ENCODE measurements around the gene SLC37A1.

SLC37A1 gene

GRCh38 chr21:42509244-42509643 lies 4.4 kb upstream of the SLC37A1 start:
- no peak for DNase-seq

DNA sequence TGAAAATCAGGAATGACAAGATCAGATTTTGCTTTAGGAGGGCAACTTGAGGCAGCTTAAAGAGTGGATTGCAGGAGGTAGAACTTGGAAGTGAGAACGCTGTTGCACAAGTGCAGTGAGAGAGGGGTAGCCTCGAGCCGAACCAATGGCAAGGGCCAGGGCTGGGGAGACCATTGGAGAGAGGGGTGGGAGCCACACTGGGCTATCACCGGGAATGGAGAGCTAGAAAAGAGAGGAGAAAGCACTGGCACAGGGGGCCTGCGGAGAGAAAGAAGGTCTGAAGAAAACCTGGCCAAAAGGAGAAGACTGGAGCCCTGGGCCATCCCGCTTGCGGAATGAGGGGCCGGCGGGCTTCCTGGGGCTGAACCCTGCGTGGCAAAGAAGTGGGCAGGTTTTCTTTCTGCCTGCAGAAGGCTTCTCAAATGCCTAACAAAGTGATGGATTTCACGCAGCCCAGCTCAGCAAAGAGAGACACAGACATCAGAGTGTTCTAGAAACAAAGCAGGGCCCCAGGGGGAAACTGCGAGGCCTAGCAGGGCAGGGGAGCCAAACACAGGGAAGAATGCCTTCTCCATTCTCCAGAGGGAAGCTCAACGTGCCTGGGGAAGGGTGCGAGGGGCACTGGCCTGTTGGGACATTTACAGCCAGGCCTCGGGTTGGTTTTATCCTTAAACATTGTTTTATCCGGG lies 1.2 kb upstream of the SLC37A1 start:
- no peak for DNase-seq

GRCh38 chr21:42513985-42514882 lies 582 bp downstream of the SLC37A1 start:
- DNase-seq: peak; percentile 16

DNA sequence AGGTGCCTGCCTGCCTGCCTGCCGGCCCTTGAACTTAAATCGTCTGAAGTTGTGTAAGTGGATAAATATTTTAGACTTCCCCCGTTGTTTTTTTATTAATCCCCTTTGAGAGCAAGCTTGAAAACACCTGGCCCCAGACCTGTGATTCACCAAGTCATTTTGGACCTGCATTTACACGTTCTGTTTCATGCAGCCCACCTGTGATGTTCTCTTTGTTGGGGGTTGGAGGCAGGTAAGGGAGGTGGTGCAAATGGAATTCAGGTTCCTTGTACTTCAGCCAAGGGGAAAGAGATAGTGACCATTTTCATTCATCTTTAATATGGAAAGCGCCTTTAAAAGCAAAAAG lies 1.2 kb downstream of the SLC37A1 start:
- no peak for DNase-seq

GRCh38 chr21:42515708-42516502 lies 2.3 kb downstream of the SLC37A1 start:
- peak; percentile 82 for DNase-seq

- no peak for DNase-seq
Observed at GRCh38 chr21:42518215-42518614, 4.6 kb downstream of the SLC37A1 start.

- DNase-seq: no peak
Observed at GRCh38 chr21:42518626-42519025, 5.0 kb downstream of the SLC37A1 start.

DNA sequence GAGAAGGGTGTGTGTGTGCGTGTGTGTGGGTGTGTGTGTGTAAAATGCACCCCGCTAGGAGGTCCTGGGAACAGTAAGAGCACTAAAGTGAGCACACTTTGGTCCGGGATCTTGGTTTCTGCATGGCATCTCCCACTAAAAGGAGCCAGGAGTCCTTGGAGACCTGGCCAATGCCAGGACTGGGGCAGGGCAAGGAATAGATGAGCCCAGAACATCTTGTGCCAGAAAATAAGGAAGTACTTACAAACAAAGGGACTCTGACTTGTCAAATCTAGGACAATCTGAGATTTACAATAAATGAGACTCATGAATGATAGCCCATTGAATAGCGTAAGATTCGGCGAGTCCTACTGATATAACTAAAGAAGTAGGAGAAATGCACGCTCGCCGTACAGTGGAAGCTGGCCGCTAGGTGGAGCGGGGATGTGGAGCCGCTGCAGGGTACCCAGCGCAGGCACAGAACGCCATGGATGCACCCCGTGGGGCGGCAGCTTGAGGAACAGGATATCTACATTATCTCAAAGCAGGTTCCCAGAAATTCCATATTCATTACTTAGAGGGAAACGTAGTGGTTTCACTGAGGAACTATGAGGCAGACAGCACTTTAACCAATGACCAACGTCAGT lies 7.1 kb downstream of the SLC37A1 start:
- no peak for DNase-seq

- no peak for DNase-seq
Observed at GRCh38 chr21:42521384-42521783, 7.7 kb downstream of the SLC37A1 start.

DNA sequence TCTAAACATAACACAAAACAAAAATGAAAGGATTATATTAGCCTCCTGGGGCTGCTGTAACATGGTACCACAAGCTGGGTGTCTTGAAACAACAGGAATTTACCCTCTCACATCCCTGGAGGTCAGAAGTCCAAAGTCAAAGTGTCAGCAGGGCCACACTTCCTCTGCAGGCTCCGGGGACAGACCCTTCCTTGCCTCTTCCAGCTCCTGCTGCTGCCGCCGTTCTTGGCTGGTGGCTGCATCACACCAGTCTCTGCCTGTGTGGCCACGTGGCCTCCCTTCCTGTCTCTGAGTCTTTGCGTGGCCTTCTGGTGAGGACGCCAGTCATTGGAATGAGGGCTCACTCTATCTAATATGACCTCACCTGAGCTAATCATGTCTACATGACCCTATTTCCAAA lies 8.2 kb downstream of the SLC37A1 start:
- DNase-seq: no peak

GRCh38 chr21:42522271-42522670 lies 8.6 kb downstream of the SLC37A1 start:
- no peak for DNase-seq

- DNase-seq: no peak
Observed at GRCh38 chr21:42522771-42523170, 9.1 kb downstream of the SLC37A1 start.

GRCh38 chr21:42523211-42523610 lies 9.6 kb downstream of the SLC37A1 start:
- no peak for DNase-seq

DNA sequence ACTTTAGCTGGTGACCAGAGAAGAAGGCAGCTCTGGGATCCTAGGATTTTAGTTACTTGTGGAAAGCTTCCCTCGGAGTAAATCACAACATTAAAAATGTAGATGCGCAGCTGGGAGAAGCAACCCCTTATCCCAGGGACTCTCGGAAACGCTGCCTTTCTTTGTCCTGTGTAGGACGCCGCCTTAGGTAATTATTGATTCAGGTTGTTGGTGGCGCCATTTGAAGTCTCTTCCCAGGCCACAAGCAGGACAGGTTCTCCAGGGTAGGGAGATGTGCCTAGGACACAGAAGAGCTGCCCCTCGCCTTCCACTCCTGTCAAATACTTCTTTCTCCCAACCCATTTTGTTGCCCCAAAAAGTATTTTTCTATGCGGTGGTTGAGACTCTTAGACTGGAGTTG lies 10.3 kb downstream of the SLC37A1 start:
- DNase-seq: no peak

DNA sequence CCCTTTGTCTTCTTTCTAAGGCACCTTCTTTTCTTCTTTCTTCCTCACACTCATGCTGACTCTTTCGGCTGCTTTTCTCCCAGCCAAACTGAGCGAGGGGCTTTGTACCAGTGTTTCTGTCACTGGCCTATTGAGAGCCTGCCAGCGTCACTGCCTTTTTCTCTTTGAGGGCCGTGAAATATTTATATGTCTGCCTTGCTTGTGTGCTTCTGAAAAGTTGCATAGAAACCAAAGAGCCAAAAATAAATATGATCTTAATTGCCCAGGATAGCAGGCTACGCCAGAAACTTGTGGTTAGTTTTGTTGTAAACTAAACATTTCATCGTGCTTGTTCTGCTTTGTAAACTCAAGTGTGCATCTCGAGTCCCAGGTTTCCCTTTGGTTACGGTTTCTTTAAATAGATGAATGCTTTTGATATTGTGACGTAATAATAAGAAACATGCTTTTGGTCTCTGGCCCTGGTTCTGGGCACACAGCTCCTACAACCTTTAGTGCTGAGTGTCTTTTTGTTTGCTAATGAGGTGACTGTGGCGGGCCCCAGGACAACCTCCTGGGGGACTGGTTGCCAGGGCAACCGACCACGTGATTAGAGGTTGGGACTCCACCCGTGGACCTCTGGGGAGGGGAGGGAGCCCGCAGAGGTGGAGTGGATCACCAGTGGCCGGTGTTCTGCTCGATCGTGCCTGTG lies 10.8 kb downstream of the SLC37A1 start:
- peak; percentile 98 for DNase-seq

GRCh38 chr21:42525029-42525581 lies 11.5 kb downstream of the SLC37A1 start:
- DNase-seq: no peak

DNA sequence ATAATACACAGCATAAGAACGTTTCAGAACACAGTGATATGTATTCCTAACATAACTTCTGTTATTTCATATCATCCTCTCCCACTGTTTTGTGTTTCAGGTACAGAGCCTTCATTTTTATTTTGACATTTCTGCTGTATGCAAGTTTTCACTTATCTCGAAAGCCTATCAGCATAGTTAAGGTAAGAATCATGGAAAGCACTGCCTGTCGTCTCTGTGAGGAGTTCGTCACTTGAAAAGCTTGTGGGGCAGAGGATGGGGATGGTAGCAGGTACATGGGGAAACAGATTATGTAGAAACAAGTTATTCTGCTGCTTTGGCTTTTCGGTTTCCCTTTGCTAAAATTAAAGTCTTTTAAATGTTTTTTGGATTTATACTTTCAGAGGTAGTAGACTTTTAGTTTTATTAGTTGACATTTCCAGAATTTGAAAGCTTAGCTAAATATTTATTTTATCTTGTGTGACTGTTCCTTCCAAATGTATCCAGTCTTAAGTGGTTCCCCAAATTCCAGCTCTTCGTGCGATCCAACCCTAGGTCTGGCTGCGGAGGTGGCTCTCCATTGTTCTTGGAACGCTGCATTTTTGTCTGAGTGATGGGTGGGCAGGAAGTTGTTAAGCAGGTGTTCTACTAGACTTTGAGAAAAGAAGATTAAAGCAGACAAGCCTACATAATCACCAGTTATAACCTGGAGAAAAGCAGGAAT lies 12.2 kb downstream of the SLC37A1 start:
- no peak for DNase-seq

DNA sequence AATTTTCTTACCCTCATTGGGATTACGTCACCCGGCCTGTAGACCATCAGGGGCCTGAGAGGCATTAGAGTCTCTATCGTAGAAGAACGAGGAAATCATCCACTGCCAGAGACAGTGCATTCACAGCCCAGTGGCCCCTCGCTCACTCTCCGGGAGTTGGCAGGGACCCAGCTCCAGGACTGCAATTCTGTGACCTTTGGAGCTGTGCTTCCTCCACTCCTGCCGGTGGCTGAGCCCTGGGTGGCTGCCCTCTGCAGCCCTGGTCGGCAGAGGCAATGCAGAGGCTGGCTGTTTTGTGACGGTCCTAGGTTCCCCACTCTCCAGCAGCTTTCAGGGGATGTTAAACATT lies 12.7 kb downstream of the SLC37A1 start:
- DNase-seq: peak; percentile 32

DNA sequence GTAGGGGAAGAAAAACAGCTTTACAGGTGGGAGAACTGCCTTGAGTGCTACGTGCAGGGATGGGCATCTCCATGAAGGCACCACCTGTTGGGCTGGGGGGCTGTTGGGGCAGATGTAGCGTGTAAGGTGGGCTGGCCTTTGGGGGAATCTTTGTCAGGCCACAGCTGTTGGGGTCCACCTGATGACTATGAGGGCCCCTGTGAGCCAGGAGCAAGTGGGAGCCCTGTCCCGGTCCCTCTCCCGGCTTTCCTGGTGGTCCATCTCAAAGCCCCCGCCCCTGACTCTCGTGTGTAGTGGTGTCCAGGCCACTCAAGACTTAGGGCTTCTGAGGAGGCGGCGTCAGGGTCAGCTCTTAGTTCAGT lies 13.5 kb downstream of the SLC37A1 start:
- no peak for DNase-seq

- peak; percentile 37 for DNase-seq
Observed at GRCh38 chr21:42527489-42528158, 14.0 kb downstream of the SLC37A1 start.

DNA sequence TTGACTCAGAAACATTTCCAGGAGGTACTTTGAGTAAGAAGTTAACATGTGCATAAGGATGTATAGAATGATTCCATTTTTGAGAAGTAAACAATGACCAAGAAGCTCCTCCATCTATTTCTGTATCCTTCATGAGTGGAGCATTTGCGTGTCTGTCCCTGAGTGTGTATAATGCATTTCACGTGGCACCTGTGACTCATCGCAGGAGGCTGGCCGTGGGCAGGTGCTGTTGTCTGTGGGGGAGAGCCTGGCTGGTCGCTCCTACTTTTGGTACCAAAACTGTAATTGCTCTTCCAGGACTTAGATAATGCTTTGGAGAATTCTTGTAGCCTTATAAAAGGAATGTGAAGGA lies 16.5 kb downstream of the SLC37A1 start:
- no peak for DNase-seq

Measured in NCI-H2029 treated with DMSO at 0.1 percent for 48 hours (cell line).